DND-41 (cell line): Measurements from ENCODE around the gene TTLL3.

Experiments used
- CTCF ChIP-seq: IDR thresholded peaks from 2 replicates; pipeline ENCODE4 v1.5.1; 2012; ENCODE audit warnings: borderline replicate concordance, low read length, moderate library complexity, mild to moderate bottlenecking; ENCODE audit not compliant: poor library complexity, severe bottlenecking; ENCODE audit errors: extremely low read depth
- EZH2 ChIP-seq: IDR thresholded peaks from 3 replicates; pipeline ENCODE4 v1.6.1; 2012; ENCODE audit warnings: borderline replicate concordance, low read depth, mild to moderate bottlenecking, moderate library complexity, low read length, inconsistent platforms; ENCODE audit not compliant: severe bottlenecking

GRCh38 chr3:9786825-9787669 lies 23.0 kb upstream of the TTLL3 start:
- TF ChIP-seq CTCF = peak; percentile 61
- TF ChIP-seq EZH2 = no peak
